Medulla oblongata (tissue), 1 donor: ENCODE measurements around the gene CKS1B.

ENCODE experiments used
- DNase-seq: peaks from one replicate; pipeline ENCODE4 v3.0.0-alpha.2; 2015; ENCODE audit errors: extremely low spot score

CKS1B gene

GRCh38 chr1:154945962-154946850, 28.3 kb upstream of the CKS1B start:
- peak; percentile 56 for DNase-seq

- no peak for DNase-seq
Observed at GRCh38 chr1:154948079-154948478, 26.4 kb upstream of the CKS1B start.

- DNase-seq = no peak
Observed at GRCh38 chr1:154951901-154952657, 22.4 kb upstream of the CKS1B start.

- DNase-seq = no peak
Observed at GRCh38 chr1:154952664-154953063, 21.8 kb upstream of the CKS1B start.

- no peak for DNase-seq
Observed at GRCh38 chr1:154953611-154954038, 20.9 kb upstream of the CKS1B start.

- no peak for DNase-seq
Observed at GRCh38 chr1:154954541-154954940, 19.9 kb upstream of the CKS1B start.

GRCh38 chr1:154955039-154955717, 19.3 kb upstream of the CKS1B start:
- DNase-seq = peak; percentile 73

GRCh38 chr1:154955718-154956543, 18.6 kb upstream of the CKS1B start, which contains the start of gene PBXIP1:
PBXIP1 (minus strand) TSS chr1:154956099; CDS start chr1:154953721, 2,378 bp downstream.
- peak; percentile 99 for DNase-seq

GRCh38 chr1:154956544-154956941, 17.9 kb upstream of the CKS1B start:
- peak; percentile 71 for DNase-seq

GRCh38 chr1:154957091-154957657, 17.3 kb upstream of the CKS1B start:
- DNase-seq = no peak

GRCh38 chr1:154958036-154958435, 16.4 kb upstream of the CKS1B start:
- no peak for DNase-seq

- no peak for DNase-seq
Observed at GRCh38 chr1:154958681-154959425, 15.6 kb upstream of the CKS1B start.

GRCh38 chr1:154959426-154959780, 15.1 kb upstream of the CKS1B start:
- no peak for DNase-seq

- DNase-seq = no peak
Observed at GRCh38 chr1:154960446-154961136, 13.9 kb upstream of the CKS1B start.

- peak; percentile 79 for DNase-seq
Observed at GRCh38 chr1:154961207-154962155, 13.0 kb upstream of the CKS1B start, which contains the start of gene PYGO2. PYGO2 (minus strand) TSS chr1:154961782; CDS start chr1:154961576, 206 bp downstream.

GRCh38 chr1:154962156-154962749, 12.2 kb upstream of the CKS1B start:
- DNase-seq = peak; percentile 30

GRCh38 chr1:154962795-154963330, 11.6 kb upstream of the CKS1B start:
- no peak for DNase-seq

GRCh38 chr1:154963643-154964042, 10.8 kb upstream of the CKS1B start:
- no peak for DNase-seq
